BJ (cell line): ENCODE data around the gene ANKRD17. TPM values are rescaled to one million over a fixed set of nuclear protein-coding genes. Genes with fewer than 3 reads are reported as not detected.

ENCODE experiments used
- CTCF ChIA-PET: fragments of 350-600 bp; formaldehyde crosslinking; extraction: SDS; loops from one replicate; lab custom pipeline; 2021; ENCODE audit warnings: antibody characterized with exemption, inconsistent platforms; lab: Yijun Ruan, JAX
- POLR2A ChIA-PET: fragments of 300-600 bp; sonication (Branson Sonifier 250); formaldehyde crosslinking; extraction: SDS; loops from one replicate; lab custom pipeline; 2021; ENCODE audit warnings: antibody characterized with exemption; lab: Charles Lee
- DNase-seq: peaks from one replicate; pipeline ENCODE4 v3.0.0-alpha.2; 2011; ENCODE audit warnings: low read depth
- H3K27me3 ChIP-seq: 2 replicates; pipeline ENCODE4 v1.6.0; 2011; ENCODE audit warnings: low read length; ENCODE audit not compliant: control insufficient read depth, insufficient read depth
- H3K36me3 ChIP-seq: 2 replicates; pipeline ENCODE4 v1.5.1; 2011; ENCODE audit warnings: low read length; ENCODE audit not compliant: control insufficient read depth, insufficient read depth
- H3K4me3 ChIP-seq: 2 replicates; pipeline ENCODE4 v1.5.1; 2011; ENCODE audit warnings: low read depth, mild to moderate bottlenecking, control low read depth, low read length
- polyA plus RNA-seq: library from polyadenylated mRNA; depleted of rRNA; stranded (reverse); fragments of >200 nt; gene quantifications from 2 replicates; pipeline ENCODE4 v1.2.3, GENCODE V29; 2011
- TF ChIP-seq, protein P1 (sequence below): IDR thresholded peaks from 2 replicates; pipeline ENCODE4 v1.5.1; 2011; ENCODE audit warnings: low read depth, mild to moderate bottlenecking, control low read depth, inconsistent platforms, low read length, moderate library complexity; ENCODE audit not compliant: insufficient read depth

The ANKRD17 gene
- polyA plus RNA-seq, 1 experiment = 39.6 TPM

DNA sequence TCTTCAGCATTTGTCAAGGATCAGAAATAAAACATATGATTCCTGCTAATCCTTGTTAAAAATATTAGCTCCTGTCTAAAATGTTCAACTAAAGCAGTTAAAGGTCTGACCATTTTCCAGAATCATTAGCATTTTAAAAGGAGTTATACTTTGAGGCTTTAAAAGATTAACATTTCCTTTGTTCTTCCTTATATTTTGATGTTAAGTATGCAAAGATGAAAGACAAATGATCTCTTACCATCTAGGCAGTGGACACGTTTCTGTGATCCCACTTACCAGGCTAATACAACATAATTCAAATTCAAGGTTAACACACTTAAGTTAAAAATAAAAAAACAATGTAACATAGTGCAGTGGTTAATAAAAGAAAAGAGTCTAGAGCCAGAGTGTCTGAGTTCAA, 127.3 kb downstream of the ANKRD17 start:
- no peak for DNase-seq
- no peak overlapping the region for H3K4me3 ChIP-seq
- ChIA-PET POLR2A (no interaction called here), CTCF (interaction anchor here (0.6 kb wide), 1 partner anchor 92 kb away, joined by 4 read pairs; no protein-coding TSS in a partner anchor)
- no peaks in the 10 kb centered on the region for H3K27me3 ChIP-seq
- TF ChIP-seq, protein P1, sequence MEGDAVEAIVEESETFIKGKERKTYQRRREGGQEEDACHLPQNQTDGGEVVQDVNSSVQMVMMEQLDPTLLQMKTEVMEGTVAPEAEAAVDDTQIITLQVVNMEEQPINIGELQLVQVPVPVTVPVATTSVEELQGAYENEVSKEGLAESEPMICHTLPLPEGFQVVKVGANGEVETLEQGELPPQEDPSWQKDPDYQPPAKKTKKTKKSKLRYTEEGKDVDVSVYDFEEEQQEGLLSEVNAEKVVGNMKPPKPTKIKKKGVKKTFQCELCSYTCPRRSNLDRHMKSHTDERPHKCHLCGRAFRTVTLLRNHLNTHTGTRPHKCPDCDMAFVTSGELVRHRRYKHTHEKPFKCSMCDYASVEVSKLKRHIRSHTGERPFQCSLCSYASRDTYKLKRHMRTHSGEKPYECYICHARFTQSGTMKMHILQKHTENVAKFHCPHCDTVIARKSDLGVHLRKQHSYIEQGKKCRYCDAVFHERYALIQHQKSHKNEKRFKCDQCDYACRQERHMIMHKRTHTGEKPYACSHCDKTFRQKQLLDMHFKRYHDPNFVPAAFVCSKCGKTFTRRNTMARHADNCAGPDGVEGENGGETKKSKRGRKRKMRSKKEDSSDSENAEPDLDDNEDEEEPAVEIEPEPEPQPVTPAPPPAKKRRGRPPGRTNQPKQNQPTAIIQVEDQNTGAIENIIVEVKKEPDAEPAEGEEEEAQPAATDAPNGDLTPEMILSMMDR = no peak
- peaks cover 6% of the 10 kb centered on the region; the same call in 1 of the 2 replicates for H3K36me3 ChIP-seq

DNA sequence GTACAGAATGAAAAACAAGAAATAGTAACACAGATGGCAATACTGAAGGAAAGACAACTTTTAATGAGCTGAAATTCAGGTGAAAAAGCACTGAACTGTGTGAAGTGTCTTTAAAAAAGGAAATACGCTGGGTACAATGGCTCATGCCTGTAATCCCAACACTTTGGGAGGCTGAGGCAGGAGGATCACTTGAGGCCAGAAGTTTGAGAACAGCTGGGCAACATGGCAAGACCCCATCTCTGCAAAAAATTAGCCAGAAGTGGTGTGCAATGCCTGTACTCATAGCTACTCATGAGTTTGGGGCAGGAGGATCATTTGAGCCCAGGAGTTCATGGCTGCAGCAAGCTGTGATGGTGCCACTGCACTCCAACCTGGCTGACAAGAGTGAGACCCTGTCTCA, 129.3 kb downstream of the ANKRD17 start:
- TF ChIP-seq, protein P1 = no peak
- POLR2A ChIA-PET = no interaction called here
- CTCF ChIA-PET = interaction anchor here (0.8 to 2.4 kb wide), 4 partner anchors 16 to 128 kb away, joined by 3 to 9 read pairs (median 4); no protein-coding TSS in a partner anchor
- Histone ChIP-seq H3K4me3 (no peak overlapping the region), H3K36me3 (peaks cover 6% of the 10 kb centered on the region; the same call in 1 of the 2 replicates), H3K27me3 (no peaks in the 10 kb centered on the region)
- DNase-seq = no peak

DNA sequence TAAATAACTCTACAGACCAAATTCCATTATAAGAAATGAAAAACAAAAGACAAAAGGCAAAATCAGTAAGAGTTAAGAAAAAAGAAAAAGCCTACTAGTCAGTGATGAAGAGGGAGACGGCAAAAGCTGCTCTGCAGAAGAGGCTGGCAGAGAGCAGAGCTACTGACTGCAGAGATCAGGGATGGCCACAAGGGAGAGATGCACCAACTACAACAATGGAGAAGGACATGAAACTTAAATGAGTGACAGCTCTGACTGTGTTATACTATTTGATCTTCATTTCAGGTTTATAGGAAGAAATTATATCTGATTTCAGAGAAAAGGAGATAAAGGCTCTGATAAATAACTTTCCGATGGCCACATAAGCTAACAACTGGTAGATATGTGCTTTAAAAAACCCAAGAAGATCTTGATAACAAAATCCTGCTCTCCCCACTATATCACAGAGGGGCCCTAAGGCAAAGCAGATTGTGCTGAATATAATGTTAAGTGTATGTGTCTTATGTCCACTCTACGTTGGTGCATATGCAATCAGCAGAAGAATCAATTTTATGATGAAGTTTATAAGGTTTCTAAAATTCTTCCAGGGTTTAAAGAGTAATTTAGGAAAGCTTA, 130.7 kb downstream of the ANKRD17 start:
- Histone ChIP-seq H3K36me3 (peaks cover 3% of the 10 kb centered on the region; the same call in 1 of the 2 replicates), H3K27me3 (no peaks in the 10 kb centered on the region), H3K4me3 (no peak overlapping the region)
- POLR2A ChIA-PET = no interaction called here
- CTCF ChIA-PET = interaction anchor here (0.9 to 2.4 kb wide), 6 partner anchors 10 to 185 kb away, joined by 4 to 9 read pairs (median 4); no protein-coding TSS in a partner anchor
- no peak for DNase-seq
- TF ChIP-seq, protein P1 = peak; percentile 47; the same call in 1 of the 2 replicates

DNA sequence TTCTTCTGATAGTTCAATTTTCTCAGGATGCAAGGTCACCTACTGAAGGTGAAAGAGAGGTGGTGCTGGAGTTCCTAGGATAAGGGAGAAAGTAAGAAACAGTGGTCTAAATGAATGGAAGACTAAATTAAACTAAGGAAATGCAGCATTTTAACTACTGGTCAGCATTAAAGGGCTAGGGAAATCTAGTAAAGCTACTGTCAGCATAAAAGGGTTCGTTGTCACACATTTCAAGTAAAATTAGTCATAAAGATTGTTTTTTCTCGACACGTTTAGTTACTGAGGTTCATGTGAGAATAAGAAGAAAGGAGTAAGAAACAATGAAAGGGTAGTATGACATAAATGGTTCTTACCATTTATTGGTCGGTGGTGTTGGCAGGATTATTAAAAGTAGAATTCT, 149.1 kb downstream of the ANKRD17 start:
- no peak overlapping the region for H3K4me3 ChIP-seq
- no peak for DNase-seq
- TF ChIP-seq, protein P1 = no peak
- ChIA-PET CTCF (no interaction called here), POLR2A (no interaction called here)
- peaks cover 2% of the 10 kb centered on the region for H3K36me3 ChIP-seq
- no peaks in the 10 kb centered on the region for H3K27me3 ChIP-seq

DNA sequence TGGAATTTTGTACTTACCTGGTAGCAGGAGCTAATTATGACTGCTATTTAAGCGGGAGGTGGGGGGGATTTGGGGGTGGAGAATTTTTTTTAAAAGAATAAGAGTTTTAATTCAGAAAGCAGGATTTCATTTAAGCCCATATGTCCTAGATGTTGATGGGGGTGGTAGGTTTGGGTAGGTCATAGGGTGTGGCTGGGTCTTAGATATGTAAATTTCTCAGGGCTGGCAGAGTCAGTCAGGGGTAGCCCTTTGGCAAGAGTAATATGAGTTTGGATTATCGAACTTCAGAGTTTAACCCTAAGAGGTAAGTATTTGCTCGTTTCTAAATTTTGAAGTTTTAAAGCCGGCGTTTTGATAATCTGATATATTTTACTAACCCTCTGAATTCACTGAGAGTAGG, 153.9 kb downstream of the ANKRD17 start:
- TF ChIP-seq, protein P1 = no peak
- POLR2A ChIA-PET = no interaction called here
- Histone ChIP-seq H3K27me3 (no peaks in the 10 kb centered on the region), H3K36me3 (peaks cover 7% of the 10 kb centered on the region), H3K4me3 (no peak overlapping the region)
- CTCF ChIA-PET = interaction anchor here (0.6 to 1.7 kb wide), 4 partner anchors 9 to 65 kb away, joined by 3 to 4 read pairs (median 4); no protein-coding TSS in a partner anchor
- DNase-seq = no peak
